HepG2 (cell line): ENCODE results near the gene SCP2. TPM values are rescaled to one million over a fixed set of nuclear protein-coding genes. Genes with fewer than 3 reads are reported as not detected.

ENCODE experiments used
- AKAP8 ChIP-seq: sonication (generic); formaldehyde crosslinking; IDR thresholded peaks from 2 replicates; pipeline ENCODE4 v1.5.1; 2020; ENCODE audit warnings: mild to moderate bottlenecking, missing genetic modification reagents
- CREB1 ChIP-seq, 2 experiments: fragments of 450-650 bp in 1 of 2; IDR thresholded peaks; 2 replicates each; pipeline ENCODE4 v1.6.1; 2016 to 2017; ENCODE audit warnings: control low read depth in 1 of 2, mild to moderate bottlenecking in 1 of 2, missing compliant biosample characterization in 1 of 2, missing genetic modification characterization in 1 of 2
- FLYWCH1 ChIP-seq: sonication (generic); formaldehyde crosslinking; IDR thresholded peaks from 2 replicates; pipeline ENCODE4 v1.8.1; 2023; ENCODE audit warnings: mild to moderate bottlenecking, missing genetic modification reagents
- FOXO1 ChIP-seq: sonication (generic); formaldehyde crosslinking; IDR thresholded peaks from 2 replicates; pipeline ENCODE4 v1.4.0; 2020; ENCODE audit warnings: missing genetic modification reagents
- GMEB2 ChIP-seq: IDR thresholded peaks from 2 replicates; pipeline ENCODE4 v1.6.1; 2016; ENCODE audit warnings: missing biosample characterization, missing genetic modification reagents, low read depth
- KLF11 ChIP-seq: IDR thresholded peaks from 2 replicates; pipeline ENCODE4 v1.6.1; 2016; ENCODE audit warnings: missing compliant biosample characterization
- POLR2AphosphoS5 ChIP-seq: IDR thresholded peaks from 2 replicates; pipeline ENCODE4 v1.6.1; 2012; ENCODE audit warnings: low read depth, low read length
- ZFAT ChIP-seq: sonication (generic); formaldehyde crosslinking; conservative IDR thresholded peaks from 2 replicates; pipeline ENCODE4 v1.8.1; 2023; ENCODE audit warnings: missing genetic modification reagents, inconsistent platforms
- ZFX ChIP-seq: sonication (generic); formaldehyde crosslinking; IDR thresholded peaks from 2 replicates; pipeline ENCODE4 v1.4.0; 2020; ENCODE audit warnings: mild to moderate bottlenecking, low read depth, missing genetic modification reagents, moderate library complexity
- ZNF274 ChIP-seq: sonication (generic); formaldehyde crosslinking; IDR thresholded peaks from 2 replicates; pipeline ENCODE4 v1.5.1; 2020; ENCODE audit warnings: mild to moderate bottlenecking, missing genetic modification reagents
- ZNF34 ChIP-seq: sonication (generic); formaldehyde crosslinking; IDR thresholded peaks from 2 replicates; pipeline ENCODE4 v1.4.0; 2020; ENCODE audit warnings: mild to moderate bottlenecking, missing genetic modification reagents, borderline replicate concordance
- ZNF430 ChIP-seq: sonication (generic); formaldehyde crosslinking; IDR thresholded peaks from 2 replicates; pipeline ENCODE4 v1.9.0; 2021; ENCODE audit warnings: mild to moderate bottlenecking, missing genetic modification reagents
- ZNF570 ChIP-seq: sonication (generic); formaldehyde crosslinking; IDR thresholded peaks from 2 replicates; pipeline ENCODE4 v1.4.0; 2020; ENCODE audit warnings: mild to moderate bottlenecking, missing genetic modification reagents, borderline replicate concordance
- ZSCAN22 ChIP-seq: sonication (generic); formaldehyde crosslinking; IDR thresholded peaks from 2 replicates; pipeline ENCODE4 v1.4.0; 2020; ENCODE audit warnings: mild to moderate bottlenecking, missing genetic modification reagents
- polyA plus RNA-seq, 8 experiments: library from polyadenylated mRNA; depleted of rRNA in 3 of 8; stranded (reverse) in 7 of 8; unstranded in 1 of 8; fragments of >200 nt; fragmentation: Illumina TruSeq in 4 of 8; extraction: Trizol in 4 of 8; gene quantifications; 2 replicates each; pipeline versions ENCODE4 v1.2.1 to v1.2.3, GENCODE V29; 2011 to 2016; ENCODE audit warnings: low read depth in 4 of 8, missing spikeins in 1 of 8, mixed read lengths in 1 of 8; ENCODE audit not compliant: insufficient read depth in 1 of 8
- total RNA-seq, 5 experiments: library from RNA; depleted of rRNA; stranded (reverse); fragments of >200 nt; fragmentation: Illumina TruSeq; extraction: Trizol; gene quantifications; 2 replicates each; pipeline ENCODE4 v1.2.3, GENCODE V29; 2016; ENCODE audit warnings: low read depth in 1 of 5
- TF ChIP-seq, protein P1 (sequence below): IDR thresholded peaks from 2 replicates; pipeline ENCODE4 v1.6.1; 2016; ENCODE audit warnings: mild to moderate bottlenecking

Gene SCP2
- total and polyA plus RNA-seq, 2 of the 13 experiments (the other 11 are each of a cell fraction or from before 2014, with no cell fraction given), result 59.0 to 133 TPM

GRCh38 chr1:53090227-53091147 is 163.4 kb downstream of the SCP2 start (continued):
- TF ChIP-seq, protein P1, sequence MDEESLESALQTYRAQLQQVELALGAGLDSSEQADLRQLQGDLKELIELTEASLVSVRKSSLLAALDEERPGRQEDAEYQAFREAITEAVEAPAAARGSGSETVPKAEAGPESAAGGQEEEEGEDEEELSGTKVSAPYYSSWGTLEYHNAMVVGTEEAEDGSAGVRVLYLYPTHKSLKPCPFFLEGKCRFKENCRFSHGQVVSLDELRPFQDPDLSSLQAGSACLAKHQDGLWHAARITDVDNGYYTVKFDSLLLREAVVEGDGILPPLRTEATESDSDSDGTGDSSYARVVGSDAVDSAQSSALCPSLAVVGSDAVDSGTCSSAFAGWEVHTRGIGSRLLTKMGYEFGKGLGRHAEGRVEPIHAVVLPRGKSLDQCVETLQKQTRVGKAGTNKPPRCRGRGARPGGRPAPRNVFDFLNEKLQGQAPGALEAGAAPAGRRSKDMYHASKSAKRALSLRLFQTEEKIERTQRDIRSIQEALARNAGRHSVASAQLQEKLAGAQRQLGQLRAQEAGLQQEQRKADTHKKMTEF (CRISPR knock-in tag), result no peak
- TF ChIP-seq ZNF430 (CRISPR knock-in tag) (peak; percentile 26; the same call in 1 of the 2 replicates), FOXO1 (no peak), ZSCAN22 (CRISPR knock-in tag) (no peak), ZNF570 (CRISPR knock-in tag) (no peak), ZFAT (CRISPR knock-in tag) (no peak), ZNF274 (CRISPR knock-in tag) (0 out of 2 replicates have a peak, but pooled peaks have one; percentile 14), CREB1 (IDR thresholded peaks at IDR 0.05) (no peak), CREB1 (CRISPR knock-in tag; IDR thresholded peaks at IDR 0.05) (no peak), POLR2AphosphoS5 (no peak), FLYWCH1 (CRISPR knock-in tag) (no peak), GMEB2 (CRISPR knock-in tag) (no peak), ZFX (CRISPR knock-in tag) (peak; percentile 39), ZNF34 (no peak), AKAP8 (CRISPR knock-in tag) (0 out of 2 replicates have a peak, but pooled peaks have one; percentile 14), KLF11 (CRISPR knock-in tag) (no peak)
